GM18951 (cell line): ENCODE results near the gene IRS1.

Source experiments
- POLR2A ChIP-seq: IDR thresholded peaks from 4 replicates; pipeline ENCODE4 v1.6.1; 2011; ENCODE audit warnings: mild to moderate bottlenecking; ENCODE audit not compliant: insufficient read length, insufficient read depth; ENCODE audit errors: extremely low read depth
- in situ Hi-C: fragments of 300-500 bp; cut with MboI; formaldehyde crosslinking; loops from one replicate; pipeline ENCODE4 v1.12.0; 2022; ENCODE audit warnings: low sequenced_read_pairs, mixed read lengths, inconsistent platforms; ENCODE audit not compliant: unreplicated experiment

The IRS1 gene

GRCh38 chr2:226705133-226705886, 94.3 kb downstream of the IRS1 start:
- no peak for TF ChIP-seq POLR2A
- in situ Hi-C loops, result no loop called here

GRCh38 chr2:226703514-226703913, 96.1 kb downstream of the IRS1 start:
- in situ Hi-C loops, result no loop called here
- no peak for TF ChIP-seq POLR2A

GRCh38 chr2:226702376-226702775, 97.2 kb downstream of the IRS1 start:
- no peak for TF ChIP-seq POLR2A
- in situ Hi-C loops, result no loop called here

GRCh38 chr2:226701052-226701451, 98.6 kb downstream of the IRS1 start:
- no peak for TF ChIP-seq POLR2A
- in situ Hi-C loops, result no loop called here

GRCh38 chr2:226699321-226699720, 100.3 kb downstream of the IRS1 start:
- in situ Hi-C loops, result no loop called here
- no peak for TF ChIP-seq POLR2A

GRCh38 chr2:226698671-226699070, 100.9 kb downstream of the IRS1 start:
- no peak for TF ChIP-seq POLR2A
- in situ Hi-C loops, result no loop called here

- TF ChIP-seq POLR2A, result no peak
- in situ Hi-C loops, result no loop called here
Observed at GRCh38 chr2:226694586-226695284, 104.9 kb downstream of the IRS1 start.

- no peak for TF ChIP-seq POLR2A
- in situ Hi-C loops, result no loop called here
Observed at GRCh38 chr2:226694149-226694548, 105.5 kb downstream of the IRS1 start.

- no peak for TF ChIP-seq POLR2A
- in situ Hi-C loops, result no loop called here
Observed at GRCh38 chr2:226693521-226693920, 106.1 kb downstream of the IRS1 start.

- TF ChIP-seq POLR2A, result no peak
- in situ Hi-C loops, result no loop called here
Observed at GRCh38 chr2:226692521-226693126, 107.0 kb downstream of the IRS1 start.

- in situ Hi-C loops, result no loop called here
- no peak for TF ChIP-seq POLR2A
Observed at GRCh38 chr2:226691255-226691654, 108.4 kb downstream of the IRS1 start.

GRCh38 chr2:226690461-226691024, 109.1 kb downstream of the IRS1 start:
- TF ChIP-seq POLR2A, result no peak
- in situ Hi-C loops, result no loop called here

- in situ Hi-C loops, result no loop called here
Observed at GRCh38 chr2:226687641-226688253, 111.9 kb downstream of the IRS1 start.

More at GRCh38 chr2:226687641-226688253, 111.9 kb downstream of the IRS1 start:
- no peak for TF ChIP-seq POLR2A
